ENCODE data around the gene CCL16. TPM values are rescaled to one million over a fixed set of nuclear protein-coding genes. Genes with fewer than 3 reads are reported as not detected.

CCL16 gene
- total and polyA plus RNA-seq, 2 experiments from 2014 or later, result not detected

DNA sequence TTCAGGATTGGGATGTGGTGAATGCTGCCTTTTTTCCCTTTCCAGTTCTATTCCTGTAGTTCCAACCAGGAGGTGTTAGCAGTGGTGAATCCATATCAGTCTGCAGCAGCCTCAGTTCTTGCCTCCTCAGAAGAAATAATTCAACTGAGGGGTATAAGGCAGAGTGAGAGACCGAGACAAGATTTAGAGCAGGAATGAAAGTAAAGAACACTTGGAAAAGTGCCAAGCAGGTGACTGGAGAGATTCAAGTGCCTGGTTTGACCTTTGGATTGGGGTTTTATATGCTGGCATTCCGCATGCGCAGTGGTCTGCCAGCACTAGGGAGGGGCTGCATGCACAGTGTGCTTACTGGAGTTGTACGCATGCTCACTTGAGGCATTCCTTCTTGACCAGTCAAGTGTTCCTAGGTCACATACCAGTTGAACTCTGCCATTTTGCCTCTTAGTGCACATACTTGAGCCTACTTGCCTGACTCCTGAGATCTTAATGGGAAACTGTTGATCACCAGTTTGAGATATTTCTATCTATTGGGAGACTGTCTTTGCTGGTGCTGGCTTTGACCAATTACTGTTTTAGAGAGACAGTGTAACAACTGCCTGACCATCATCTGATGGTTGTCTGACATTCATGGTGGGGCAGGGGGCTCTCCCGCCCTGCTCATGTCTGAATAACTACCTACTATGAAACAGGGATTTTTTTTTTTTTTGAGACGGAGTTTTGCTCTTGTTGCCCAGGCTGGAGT, 20.7 kb upstream of the CCL16 start:
- no peak overlapping the region for H2AFZ ChIP-seq
- no peaks in the 10 kb centered on the region for H3K9me2 ChIP-seq (ENCODE audit: insufficient read depth)
- TF ChIP-seq EZH2phosphoT487 (IDR thresholded peaks at IDR 0.05; ENCODE audit: insufficient read depth, low read depth), result no peak
- H3K27ac ChIP-seq, result no peak overlapping the region
- H4K20me1 ChIP-seq (ENCODE audit: insufficient read depth), result no peaks in the 10 kb centered on the region
- 51 to 55% methylated on average over 6 of the region's 6 CpGs for WGBS, 2 experiments (ENCODE audit: low coverage in 1 of 2, low lambda C conversion rate in 2 of 2, missing lambda C conversion rate in 2 of 2)
- DNase-seq, result no peak
- no peak overlapping the region for H3K4me2 ChIP-seq (ENCODE audit: unreplicated experiment)
- no peaks in the 10 kb centered on the region for H3K36me3 ChIP-seq (ENCODE audit: low read depth)
- H3K9me3 ChIP-seq (ENCODE audit: low read depth), result no peaks in the 10 kb centered on the region
- no peak overlapping the region for H3K4me3 ChIP-seq
- H3K4me1 ChIP-seq (ENCODE audit: insufficient read depth), result no peaks in the 10 kb centered on the region
- H3K79me2 ChIP-seq (ENCODE audit: insufficient read depth), result no peaks in the 10 kb centered on the region
- no peaks in the 10 kb centered on the region for H3F3A ChIP-seq (ENCODE audit: insufficient read depth)
- no peaks in the 10 kb centered on the region for H3K27me3 ChIP-seq (replicated peaks; ENCODE audit: insufficient read depth)
- no peak overlapping the region for H3K9ac ChIP-seq
- in situ Hi-C loops (cut with MboI), result no loop called here

DNA sequence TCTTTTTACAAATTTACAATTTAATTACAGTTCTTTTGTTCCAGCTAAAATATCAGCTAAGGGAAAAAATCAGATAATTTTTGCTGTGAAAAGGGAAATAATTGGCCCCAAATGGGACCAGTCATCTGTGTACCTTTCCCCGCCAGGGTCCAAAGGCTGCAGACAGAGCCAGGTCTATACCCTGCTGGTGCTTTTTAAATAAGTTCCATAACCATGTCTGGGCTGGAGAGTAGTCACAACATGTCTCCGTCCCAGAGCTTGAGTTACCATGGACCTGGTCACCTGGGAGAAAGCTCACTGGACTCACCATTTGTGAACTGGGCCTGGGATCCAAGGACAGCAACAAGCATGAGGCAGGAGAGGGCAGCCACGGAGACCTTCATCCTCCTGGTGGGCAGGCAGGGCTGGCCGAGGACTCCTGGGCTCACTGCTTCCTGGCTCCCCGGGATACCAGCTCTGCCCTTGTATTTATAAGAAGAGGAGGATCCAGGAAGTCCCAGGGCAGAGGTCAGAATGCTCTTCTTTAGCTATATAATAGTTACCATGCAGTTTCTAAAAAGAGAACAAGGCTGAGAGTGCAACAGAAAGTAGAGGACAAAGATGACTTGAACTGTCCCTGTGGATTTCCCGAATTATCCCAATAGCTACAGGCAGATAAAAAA, 19.9 kb upstream of the CCL16 start, which contains the start of gene CCL15:
CCL15 (minus strand) TSS at position 444 of the 662 bp plus-strand sequence; CDS start at position 383, 61 bp downstream.
- no peaks in the 10 kb centered on the region for H3K9me2 ChIP-seq (ENCODE audit: insufficient read depth)
- TF ChIP-seq EZH2phosphoT487 (IDR thresholded peaks at IDR 0.05; ENCODE audit: insufficient read depth, low read depth) (no peak), EZH2 (IDR thresholded peaks at IDR 0.05; ENCODE audit: insufficient read depth, poor library complexity, severe bottlenecking) (no peak)
- no peak within 1 kb of the TSS for H3K9ac ChIP-seq
- H3K27me3 ChIP-seq (replicated peaks; ENCODE audit: insufficient read depth), result no peaks in the 10 kb centered on the region; the same call in 1 of the 2 replicates
- H3K79me2 ChIP-seq (ENCODE audit: insufficient read depth), result no peaks in the 10 kb centered on the region
- H3K4me3 ChIP-seq, result no peak within 1 kb of the TSS
- no peak within 1 kb of the TSS for H3K27ac ChIP-seq
- no peak within 1 kb of the TSS for H2AFZ ChIP-seq
- no peaks in the 10 kb centered on the region for H4K20me1 ChIP-seq (ENCODE audit: insufficient read depth)
- DNase-seq, result no peak
- in situ Hi-C loops (cut with MboI), result no loop called here
- H3K4me2 ChIP-seq (ENCODE audit: unreplicated experiment), result no peak within 1 kb of the TSS
- no peaks in the 10 kb centered on the region for H3K9me3 ChIP-seq (ENCODE audit: low read depth)
- 45% methylated on average over 6 of the region's 6 CpGs for WGBS, 2 experiments (ENCODE audit: low coverage in 1 of 2, low lambda C conversion rate in 2 of 2, missing lambda C conversion rate in 2 of 2)
- H3K4me1 ChIP-seq (ENCODE audit: insufficient read depth), result no peaks in the 10 kb centered on the region
- no peaks in the 10 kb centered on the region for H3K36me3 ChIP-seq (ENCODE audit: low read depth)
- no peaks in the 10 kb centered on the region for H3F3A ChIP-seq (ENCODE audit: insufficient read depth)

DNA sequence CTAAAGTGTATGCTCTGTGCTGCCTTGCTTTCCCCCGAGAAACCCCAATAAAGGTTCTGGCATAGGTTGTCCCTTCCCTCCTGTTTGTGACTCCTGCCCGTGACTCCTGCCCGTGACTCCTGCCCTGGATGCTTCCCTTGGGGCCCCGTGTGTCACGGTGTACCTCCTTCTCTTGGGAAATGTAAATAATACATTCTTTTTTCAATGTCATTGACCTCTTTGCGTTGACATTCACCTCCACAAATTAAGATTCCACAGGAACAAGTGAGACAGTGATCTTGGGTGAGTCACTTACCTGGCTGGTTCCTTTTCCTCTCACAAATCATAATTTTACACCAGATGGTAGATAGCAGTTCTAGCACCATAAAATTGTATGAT, 19.4 kb upstream of the CCL16 start:
- Histone ChIP-seq H3K4me1 (ENCODE audit: insufficient read depth) (no peaks in the 10 kb centered on the region), H3K9ac (no peak overlapping the region), H2AFZ (no peak overlapping the region), H3K4me2 (ENCODE audit: unreplicated experiment) (no peak overlapping the region), H3K27me3 (replicated peaks; ENCODE audit: insufficient read depth) (no peaks in the 10 kb centered on the region; the same call in 1 of the 2 replicates), H3K36me3 (ENCODE audit: low read depth) (no peaks in the 10 kb centered on the region), H3K27ac (no peak overlapping the region), H4K20me1 (ENCODE audit: insufficient read depth) (no peaks in the 10 kb centered on the region), H3K9me3 (ENCODE audit: low read depth) (no peaks in the 10 kb centered on the region), H3K4me3 (no peak overlapping the region), H3K9me2 (ENCODE audit: insufficient read depth) (no peaks in the 10 kb centered on the region), H3F3A (ENCODE audit: insufficient read depth) (no peaks in the 10 kb centered on the region), H3K79me2 (ENCODE audit: insufficient read depth) (no peaks in the 10 kb centered on the region)
- in situ Hi-C loops (cut with MboI), result no loop called here
- DNase-seq, result no peak
- no peak for TF ChIP-seq EZH2phosphoT487 (IDR thresholded peaks at IDR 0.05; ENCODE audit: insufficient read depth, low read depth)
- WGBS, 2 experiments (ENCODE audit: low coverage in 1 of 2, low lambda C conversion rate in 2 of 2, missing lambda C conversion rate in 2 of 2), result 39 to 44% methylated on average over 6 of the region's 6 CpGs

DNA sequence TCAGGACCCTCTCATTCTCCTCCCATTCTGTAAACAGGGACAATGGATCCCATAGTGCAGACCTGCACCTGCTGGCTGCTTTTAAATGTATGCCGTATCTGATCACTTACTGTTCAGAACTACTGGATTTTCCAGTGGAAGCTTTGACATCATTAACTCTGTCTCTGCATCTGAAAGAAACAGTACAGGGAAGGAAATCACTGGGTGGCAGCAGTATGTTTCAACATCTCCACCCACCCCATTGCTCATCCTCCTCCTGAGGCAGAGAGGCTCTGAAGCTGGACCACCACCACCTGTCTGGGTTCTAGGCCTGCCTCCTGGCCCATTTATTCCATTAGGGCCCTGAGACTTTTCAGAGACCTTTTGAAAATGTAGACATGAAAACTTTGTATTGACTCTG, 17.5 kb upstream of the CCL16 start:
- TF ChIP-seq EZH2phosphoT487 (IDR thresholded peaks at IDR 0.05; ENCODE audit: insufficient read depth, low read depth) (no peak), EZH2 (IDR thresholded peaks at IDR 0.05; ENCODE audit: insufficient read depth, poor library complexity, severe bottlenecking) (no peak)
- Histone ChIP-seq H3K9ac (no peak overlapping the region), H2AFZ (no peak overlapping the region), H3K79me2 (ENCODE audit: insufficient read depth) (no peaks in the 10 kb centered on the region), H3K4me2 (ENCODE audit: unreplicated experiment) (no peak overlapping the region), H3K9me2 (ENCODE audit: insufficient read depth) (no peaks in the 10 kb centered on the region), H3K4me3 (no peak overlapping the region), H4K20me1 (ENCODE audit: insufficient read depth) (no peaks in the 10 kb centered on the region), H3F3A (ENCODE audit: insufficient read depth) (no peaks in the 10 kb centered on the region), H3K36me3 (ENCODE audit: low read depth) (no peaks in the 10 kb centered on the region), H3K27me3 (replicated peaks; ENCODE audit: insufficient read depth) (no peaks in the 10 kb centered on the region; the same call in 1 of the 2 replicates), H3K27ac (no peak overlapping the region), H3K4me1 (ENCODE audit: insufficient read depth) (no peaks in the 10 kb centered on the region), H3K9me3 (ENCODE audit: low read depth) (no peaks in the 10 kb centered on the region)
- WGBS, 2 experiments (ENCODE audit: low coverage in 1 of 2, low lambda C conversion rate in 2 of 2, missing lambda C conversion rate in 2 of 2), result 33 to 65% methylated on average over 1 of the region's 1 CpG
- in situ Hi-C loops (cut with MboI), result no loop called here
- no peak for DNase-seq
